CD4-positive, alpha-beta T cell treated with Interleukin-10 for 1 hour (primary cell): ENCODE results near the gene TATDN2.
A peak's percentile ranks its signal among the peaks of the same experiment; 100 is the strongest.
"Not testable (repeated sequence)": the region's sequence is repeated elsewhere in the genome, so short reads cannot be mapped to it uniquely, and the experiment has no call there.

Experiments
- DNase-seq: peaks from one replicate; pipeline ENCODE4 v3.0.0-alpha.2; 2020

The TATDN2 gene

GRCh38 chr3:10238345-10239183, 9.7 kb upstream of the TATDN2 start:
- DNase-seq, result peak; percentile 49

GRCh38 chr3:10240799-10241198, 7.5 kb upstream of the TATDN2 start:
- no peak for DNase-seq

DNA sequence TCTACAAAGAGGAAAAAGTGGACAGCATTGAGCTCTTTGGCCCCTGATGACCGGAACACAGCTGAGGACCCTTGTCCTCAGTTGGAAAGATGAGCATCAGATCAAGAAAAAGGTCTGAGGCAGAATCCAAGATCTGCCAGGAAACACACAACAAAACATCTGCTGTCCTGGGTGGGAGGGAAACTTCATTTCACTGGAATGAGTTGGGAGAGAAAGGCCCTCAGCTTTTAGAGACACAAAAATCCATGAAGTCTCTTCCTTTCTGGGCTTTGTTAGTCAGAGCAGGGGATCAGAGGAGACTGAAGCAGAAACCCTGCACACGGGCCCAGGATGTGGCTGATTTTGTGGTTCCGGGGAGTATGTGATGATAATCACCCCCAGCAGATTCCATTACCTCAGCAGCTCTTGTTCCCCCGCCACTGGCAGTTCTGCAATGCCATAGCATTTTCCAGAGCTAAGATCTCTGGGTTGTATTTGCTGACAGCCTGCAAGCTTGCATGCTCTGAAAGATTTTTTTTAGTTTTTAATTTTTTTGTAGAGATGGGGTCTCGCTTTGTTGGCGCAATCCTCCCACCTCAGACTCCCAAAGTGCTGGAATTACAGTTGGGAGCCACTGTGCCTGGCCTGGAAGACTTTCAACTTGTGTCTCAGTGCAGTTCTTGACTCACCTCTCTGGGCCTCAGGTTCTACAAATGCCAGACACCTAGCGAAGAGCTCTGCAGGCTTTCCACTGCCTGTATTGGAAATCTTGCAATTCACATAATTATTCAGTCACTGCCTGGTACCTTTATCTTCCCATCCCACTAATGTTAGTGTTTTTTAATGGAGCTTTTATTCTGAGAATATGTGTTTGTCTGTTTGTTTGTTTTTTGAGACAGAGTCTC, 5.8 kb upstream of the TATDN2 start:
- DNase-seq, result peak; percentile 76

- no peak for DNase-seq
These were observed 4.2 kb upstream of the TATDN2 start for GRCh38 chr3:10244009-10244408.

- no peak for DNase-seq
These were observed 3.1 kb upstream of the TATDN2 start for GRCh38 chr3:10245081-10245712.

- DNase-seq, result no peak
These were observed 528 bp upstream of the TATDN2 start for GRCh38 chr3:10247679-10248183.

GRCh38 chr3:10248984-10249748, 907 bp downstream of the TATDN2 start:
- DNase-seq, result peak; percentile 61

GRCh38 chr3:10249833-10250232, 1.6 kb downstream of the TATDN2 start:
- DNase-seq, result no peak

- no peak for DNase-seq
These were observed 2.7 kb downstream of the TATDN2 start for GRCh38 chr3:10251006-10251405.

- no peak for DNase-seq
These were observed 5.5 kb downstream of the TATDN2 start for GRCh38 chr3:10253731-10254130.

DNA sequence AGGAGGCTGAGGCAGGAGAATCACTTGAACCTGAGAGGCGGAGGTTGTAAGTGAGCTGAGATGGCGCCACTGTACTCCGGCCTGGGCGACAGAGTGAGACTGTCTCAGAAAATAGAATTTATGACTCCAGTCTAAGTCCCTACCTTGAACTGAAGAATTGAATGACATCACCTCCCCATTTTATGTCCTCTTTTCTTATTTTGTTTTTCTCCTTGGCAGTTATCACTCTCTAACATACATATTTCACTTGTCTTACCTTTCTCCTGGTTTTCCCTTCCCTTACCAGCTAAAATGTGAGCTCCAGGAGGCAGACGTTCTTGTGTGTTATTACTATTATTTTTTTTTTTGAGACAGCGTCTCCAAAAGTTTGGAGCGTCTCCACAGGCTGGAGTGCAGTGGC, 7.6 kb downstream of the TATDN2 start:
- no peak for DNase-seq

DNA sequence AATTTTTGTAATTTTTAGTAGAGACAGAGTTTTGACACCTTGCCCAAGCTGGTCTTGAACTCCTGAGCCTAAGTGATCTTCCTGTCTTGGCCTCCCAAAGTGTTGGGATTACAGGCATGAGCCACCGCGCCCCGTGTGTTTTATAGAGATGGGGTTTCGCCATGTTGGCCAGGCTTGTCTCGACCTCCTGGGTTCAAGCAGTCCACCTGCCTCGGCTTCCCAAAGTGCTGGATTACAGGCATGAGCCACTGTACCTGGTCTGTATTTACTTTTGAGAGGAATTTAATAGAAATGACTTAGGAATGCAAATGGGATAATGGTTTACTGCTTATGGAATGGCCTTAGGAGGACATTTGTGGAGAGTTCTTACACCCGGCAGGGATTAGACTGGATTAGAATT, 10.8 kb downstream of the TATDN2 start:
- DNase-seq, result no peak

DNA sequence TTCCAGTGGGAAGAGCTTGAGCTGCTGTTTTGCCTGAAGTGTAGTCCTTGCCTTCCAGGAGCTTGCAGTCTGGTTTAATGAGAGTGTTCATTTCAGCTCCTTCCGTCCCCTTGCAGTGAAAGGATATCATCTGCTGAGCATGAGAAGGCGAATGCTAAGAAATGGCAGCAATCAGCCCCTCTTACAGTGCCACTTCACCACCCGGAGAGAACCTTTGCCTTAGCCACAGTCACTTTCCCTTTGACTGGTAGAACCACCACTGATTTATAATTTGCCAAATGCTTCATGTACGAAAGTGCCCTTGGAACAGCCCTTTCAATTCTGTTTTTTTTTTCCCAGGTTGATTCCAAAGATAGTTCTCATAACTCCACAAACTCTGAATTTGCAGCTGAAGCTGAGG, 11.5 kb downstream of the TATDN2 start:
- DNase-seq, result no peak

DNA sequence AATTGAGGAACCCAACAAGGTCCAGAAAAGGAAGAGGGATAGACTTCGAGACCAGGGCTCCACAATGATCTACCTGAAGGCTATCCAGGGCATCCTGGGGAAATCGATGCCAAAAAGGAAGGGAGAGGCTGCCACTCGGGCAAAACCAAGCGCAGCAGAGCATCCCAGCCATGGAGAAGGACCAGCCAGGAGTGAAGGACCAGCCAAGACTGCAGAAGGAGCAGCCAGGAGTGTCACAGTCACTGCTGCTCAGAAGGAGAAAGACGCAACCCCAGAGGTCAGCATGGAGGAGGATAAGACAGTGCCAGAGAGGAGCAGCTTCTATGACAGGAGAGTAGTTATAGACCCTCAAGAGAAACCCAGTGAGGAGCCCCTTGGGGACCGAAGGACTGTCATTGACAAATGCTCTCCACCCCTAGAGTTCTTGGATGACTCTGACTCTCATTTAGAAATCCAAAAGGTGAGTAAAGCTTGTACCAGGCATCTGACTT, 12.0 kb downstream of the TATDN2 start:
- DNase-seq, result no peak

- DNase-seq, result no peak
These were observed 13.8 kb downstream of the TATDN2 start for GRCh38 chr3:10262027-10262426.

DNA sequence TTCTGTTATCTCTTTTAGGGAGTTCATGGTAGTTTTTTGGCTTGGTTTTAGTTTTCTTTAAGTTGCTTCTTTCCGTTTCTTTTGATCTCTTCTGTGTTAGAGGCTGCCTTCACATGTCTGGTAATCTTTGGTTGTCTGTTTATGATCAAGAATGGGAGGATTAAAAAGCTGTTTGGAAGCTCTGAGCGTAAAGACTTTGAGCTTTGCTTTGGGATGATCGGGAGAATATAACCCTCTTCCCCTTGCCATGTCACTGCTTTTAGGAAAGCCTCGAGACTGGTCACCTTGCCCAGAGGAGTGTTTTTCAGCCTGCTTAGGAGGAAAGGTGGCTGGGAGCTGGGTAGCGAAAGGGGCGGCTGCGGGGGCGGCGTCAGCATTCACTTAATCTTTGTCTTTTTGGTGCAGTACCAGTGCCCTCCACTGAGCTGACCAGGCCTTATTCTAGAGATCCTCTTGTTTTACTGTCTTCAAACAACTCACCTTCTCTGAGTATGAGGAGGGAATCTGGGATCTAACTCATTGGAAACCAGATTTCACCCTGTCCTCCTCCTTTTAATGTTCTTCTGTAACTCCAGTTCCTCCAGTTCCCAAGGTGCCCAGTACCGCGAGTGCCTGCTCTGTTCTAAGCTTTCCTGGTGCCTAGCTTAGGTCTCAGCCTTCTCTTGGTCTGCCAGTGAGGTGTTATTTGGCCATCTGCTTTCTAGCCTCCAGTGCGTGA, 15.5 kb downstream of the TATDN2 start:
- DNase-seq, result peak; percentile 73

DNA sequence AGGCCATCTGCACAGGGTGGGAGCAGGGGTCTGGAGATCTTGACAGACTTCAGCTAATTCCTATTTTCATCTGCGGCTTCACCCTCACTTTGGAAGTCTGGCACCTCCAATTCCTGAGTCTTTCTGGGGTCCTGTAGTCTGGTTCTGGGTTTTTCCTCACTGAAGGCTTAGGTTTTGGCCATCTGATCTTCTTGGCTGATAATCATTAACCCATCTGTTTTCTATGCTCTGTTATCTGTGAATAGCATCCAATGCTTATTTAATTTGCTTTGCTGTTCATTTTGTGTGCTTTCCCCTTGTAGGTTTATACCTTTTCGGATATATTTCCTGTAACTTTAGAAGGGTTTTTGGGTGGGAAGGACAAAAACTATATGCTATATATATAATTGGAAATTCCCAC, 17.6 kb downstream of the TATDN2 start:
- no peak for DNase-seq

- DNase-seq, result not testable (repeated sequence)
These were observed 18.7 kb downstream of the TATDN2 start for GRCh38 chr3:10266936-10267335.

DNA sequence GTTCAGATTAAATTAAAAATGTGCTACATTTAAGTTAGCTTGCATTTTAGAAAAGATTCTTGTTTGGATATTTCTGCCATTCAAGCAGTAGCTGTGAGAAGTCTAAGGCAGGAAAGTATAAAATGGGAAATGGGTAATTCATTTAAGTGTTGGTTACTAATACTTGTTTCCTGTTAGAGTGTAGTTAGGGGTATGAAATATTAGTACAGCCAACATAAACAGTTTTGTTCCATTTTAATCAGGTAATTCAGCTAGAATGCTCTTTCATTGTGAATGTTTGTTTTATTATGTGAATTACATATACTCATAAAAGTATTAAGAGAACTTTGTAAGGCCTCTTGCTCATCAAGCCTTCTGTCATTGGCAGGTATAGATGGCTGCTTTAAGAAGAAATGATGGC, 19.9 kb downstream of the TATDN2 start:
- no peak for DNase-seq

GRCh38 chr3:10268930-10269329, 20.7 kb downstream of the TATDN2 start:
- DNase-seq, result no peak

DNA sequence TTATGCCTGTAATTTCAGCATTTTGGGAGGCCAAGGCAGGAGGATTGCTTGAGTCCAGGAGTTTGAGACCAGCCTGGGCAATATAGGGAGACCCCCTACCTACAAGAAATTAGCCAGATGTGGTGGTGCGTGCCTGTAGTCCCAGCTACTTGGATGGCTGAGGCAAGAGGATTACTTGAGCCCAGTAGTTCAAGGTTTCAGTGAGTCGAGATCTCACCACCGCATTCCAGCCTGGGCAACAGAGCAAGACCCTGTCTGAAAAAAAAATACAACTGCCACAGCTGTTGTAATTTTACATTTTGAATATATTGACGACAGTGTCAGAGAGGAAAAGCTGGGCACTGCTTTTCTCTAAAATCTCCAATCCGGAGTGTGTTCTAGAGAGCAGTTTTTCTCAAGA, 21.2 kb downstream of the TATDN2 start:
- no peak for DNase-seq

DNA sequence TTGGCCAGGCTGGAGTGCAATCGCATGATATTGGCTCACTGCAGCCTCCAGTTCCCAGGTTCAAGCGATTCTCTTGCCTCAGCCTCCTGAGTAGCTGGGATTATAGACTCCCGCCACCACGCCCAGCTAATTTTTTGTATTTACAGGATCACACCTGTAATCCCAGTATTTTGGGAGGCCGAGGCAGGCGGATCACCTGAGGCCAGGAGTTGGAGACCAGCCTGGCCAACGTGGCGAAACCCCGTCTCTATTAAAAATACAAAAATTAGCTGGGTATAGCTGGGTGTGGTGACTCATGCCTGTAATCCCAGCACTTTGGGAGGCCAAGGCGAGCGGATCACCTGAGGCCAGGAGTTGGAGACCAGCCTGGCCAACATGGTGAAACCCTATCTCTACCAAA, 24.2 kb downstream of the TATDN2 start:
- not testable (repeated sequence) for DNase-seq
